Measurements from ENCODE around the gene CRYZ.
"Not testable (repeated sequence)": the region's sequence is repeated elsewhere in the genome, so short reads cannot be mapped to it uniquely, and the experiment has no call there.

The CRYZ gene

DNA sequence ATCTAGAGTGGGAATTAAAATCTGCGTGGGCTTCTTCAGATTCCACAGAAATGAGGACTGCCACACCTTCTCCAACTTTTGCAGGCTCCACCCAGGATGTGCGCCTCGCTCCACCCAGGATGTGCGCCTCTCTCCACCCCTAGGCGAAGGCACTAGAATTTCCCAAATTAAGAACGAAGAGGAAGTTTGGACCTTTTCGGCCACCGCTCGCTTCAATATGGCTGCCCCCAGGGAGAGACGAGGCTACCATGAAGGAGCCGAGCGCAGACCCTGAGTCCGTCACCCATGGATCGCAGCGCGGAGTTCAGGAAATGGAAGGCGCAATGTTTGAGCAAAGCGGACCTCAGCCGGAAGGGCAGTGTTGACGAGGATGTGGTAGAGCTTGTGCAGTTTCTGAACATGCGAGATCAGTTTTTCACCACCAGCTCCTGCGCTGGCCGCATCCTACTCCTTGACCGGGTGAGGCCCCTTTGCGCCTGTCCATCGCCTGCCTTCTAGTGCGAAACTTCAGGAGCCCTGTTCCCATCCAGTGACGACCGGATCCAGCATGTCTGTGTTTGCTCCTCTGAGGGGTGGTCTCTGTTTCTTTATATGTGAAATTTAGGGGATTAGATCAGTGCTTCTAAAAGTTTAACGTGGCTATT, at the start of gene CRYZ, which contains the start of gene TYW3:
CRYZ (minus strand) TSS at position 91 of the 644 bp plus-strand sequence. CDS start 8,229 bp downstream, outside the sequence.
TYW3 (plus strand) TSS at position 193 of the 644 bp plus-strand sequence; CDS start at position 286, 93 bp downstream.
- Histone ChIP-seq H3K4me3 (peak within 1 kb of the TSS; percentile 55 to 89 (median 71)), H3K27ac (peak within 1 kb of the TSS; percentile 36 to 93 (median 86))

GRCh38 chr1:74780594-74780993, 47.7 kb upstream of the CRYZ start:
- H3K27ac ChIP-seq = no peak overlapping the region
- H3K4me3 ChIP-seq = no peak overlapping the region

GRCh38 chr1:74779750-74780149, 46.9 kb upstream of the CRYZ start:
- Histone ChIP-seq H3K4me3 (no peak overlapping the region), H3K27ac (no peak overlapping the region)

DNA sequence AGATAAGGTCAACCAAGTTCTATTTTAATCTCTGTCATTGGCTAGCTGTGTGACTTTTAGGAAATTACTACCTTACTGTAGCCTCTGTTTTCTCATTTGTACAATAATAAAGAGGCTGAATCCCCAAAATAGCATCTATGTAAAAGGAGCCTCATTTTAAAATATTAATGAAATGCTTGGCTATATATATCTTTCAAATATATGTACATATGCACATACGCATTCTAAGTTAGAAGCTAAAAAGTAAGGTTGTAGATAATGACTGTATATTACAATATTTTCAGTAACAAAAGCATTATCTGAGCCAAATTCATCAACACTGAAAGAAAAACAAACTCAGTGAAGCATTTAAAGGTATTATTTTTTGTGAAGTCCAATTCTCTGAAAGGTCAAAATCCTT, 44.7 kb upstream of the CRYZ start:
- H3K4me3 ChIP-seq = no peak overlapping the region

DNA sequence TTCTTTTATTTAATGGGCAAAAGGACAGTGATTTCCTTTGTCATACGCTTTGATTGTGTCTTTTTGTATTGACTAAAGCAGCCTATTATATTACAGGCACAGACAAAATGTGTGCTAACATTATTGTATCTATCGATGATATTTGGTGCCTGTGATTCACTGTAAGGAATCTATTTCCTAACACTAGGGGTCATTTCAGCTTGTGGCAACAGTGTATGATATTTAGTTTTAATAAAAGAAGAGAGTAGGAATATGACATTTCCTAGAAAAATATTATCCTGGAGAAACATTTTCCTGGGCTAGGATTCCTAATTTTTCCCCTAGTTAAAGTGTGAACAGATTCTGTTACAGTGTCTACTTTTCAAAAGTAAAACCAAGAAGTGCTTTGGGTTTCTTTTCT, 42.9 kb upstream of the CRYZ start:
- Histone ChIP-seq H3K27ac (no peak overlapping the region), H3K4me3 (no peak overlapping the region)

More for the DNA sequence above, 44.7 kb upstream of the CRYZ start:
- H3K27ac ChIP-seq = no peak overlapping the region

- Histone ChIP-seq H3K27ac (no peak overlapping the region), H3K4me3 (no peak overlapping the region)
These were observed 40.7 kb upstream of the CRYZ start for GRCh38 chr1:74773582-74773981.

- H3K4me3 ChIP-seq = no peak overlapping the region
- H3K27ac ChIP-seq = no peak overlapping the region
These were observed 40.1 kb upstream of the CRYZ start for GRCh38 chr1:74772945-74773344.

DNA sequence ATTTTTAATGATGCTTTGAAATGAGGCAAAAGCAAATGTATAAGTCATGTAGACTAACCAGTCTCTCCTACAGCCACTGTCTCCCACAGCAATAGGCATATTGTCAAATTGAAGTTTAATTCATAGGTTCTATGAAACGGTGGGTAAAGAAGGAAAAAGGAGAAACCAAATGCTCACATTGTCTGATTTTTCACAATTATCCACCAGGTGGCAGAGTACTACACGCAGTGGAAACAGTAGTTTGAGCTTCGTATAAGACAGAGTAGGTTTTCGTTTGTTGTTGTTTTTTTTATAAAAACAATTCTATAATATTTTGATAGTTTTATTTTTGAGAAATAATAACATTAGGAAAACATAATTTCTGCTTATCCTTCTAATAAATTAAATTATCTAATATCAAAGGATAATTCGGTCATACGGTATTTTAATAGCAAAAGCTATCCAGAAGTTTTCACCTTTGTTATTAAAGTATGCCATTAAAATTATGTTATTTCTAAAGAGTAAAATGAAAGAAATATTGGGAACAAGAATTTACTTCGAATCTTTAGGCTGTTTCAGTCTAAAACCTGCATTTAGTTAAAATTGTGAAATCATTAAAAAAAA, 39.2 kb upstream of the CRYZ start:
- Histone ChIP-seq H3K27ac (no peak overlapping the region), H3K4me3 (no peak overlapping the region)

- no peak overlapping the region for H3K27ac ChIP-seq
- H3K4me3 ChIP-seq = no peak overlapping the region
These were observed 34.6 kb upstream of the CRYZ start for GRCh38 chr1:74767490-74767889.

- Histone ChIP-seq H3K4me3 (no peak overlapping the region), H3K27ac (no peak overlapping the region)
These were observed 33.7 kb upstream of the CRYZ start for GRCh38 chr1:74766579-74766978.

- H3K27ac ChIP-seq = no peak overlapping the region
These were observed 31.0 kb upstream of the CRYZ start for GRCh38 chr1:74763807-74764206.

GRCh38 chr1:74756650-74757049, 23.8 kb upstream of the CRYZ start:
- H3K4me3 ChIP-seq, H3K27ac ChIP-seq: not testable (repeated sequence)

More at GRCh38 chr1:74763807-74764206, 31.0 kb upstream of the CRYZ start:
- no peak overlapping the region for H3K4me3 ChIP-seq

DNA sequence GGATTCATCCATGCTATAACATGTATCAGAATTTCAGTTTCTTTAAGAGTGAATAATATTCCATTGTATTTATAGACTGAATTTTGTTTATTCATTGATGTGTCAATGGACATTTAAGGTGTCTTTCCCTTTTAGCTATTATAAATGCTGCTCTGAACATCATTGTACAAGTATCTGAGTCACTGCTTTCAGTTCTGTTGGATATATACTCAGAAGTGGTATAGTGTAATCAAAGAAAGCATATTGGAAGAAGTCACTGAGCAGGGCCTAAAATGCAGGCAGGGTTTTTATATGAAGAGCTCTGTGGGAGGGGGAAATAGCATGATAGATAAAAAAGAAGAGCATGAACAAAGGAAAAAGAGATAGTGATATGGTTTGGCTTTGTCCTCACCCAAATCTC, 22.6 kb upstream of the CRYZ start:
- Histone ChIP-seq H3K27ac (no peak overlapping the region), H3K4me3 (no peak overlapping the region)

DNA sequence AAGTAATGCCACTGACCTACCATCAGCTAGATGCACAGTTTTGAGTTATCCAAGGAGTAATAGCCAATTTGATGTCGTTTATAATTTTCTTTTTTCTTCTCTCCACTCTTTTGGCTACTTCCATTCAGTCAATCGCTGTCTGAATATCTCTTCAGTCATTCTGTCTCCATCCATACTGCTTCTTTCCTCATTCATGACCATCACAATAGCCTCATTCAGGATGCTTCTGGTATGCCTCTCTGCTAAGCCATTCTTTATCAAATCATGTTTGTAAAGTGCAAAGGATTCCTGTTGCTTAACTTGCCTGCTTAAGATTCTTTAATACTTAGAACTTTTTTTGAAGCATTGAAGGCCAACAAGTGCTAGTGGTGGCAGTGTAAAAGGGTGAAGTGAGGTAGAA, 20.3 kb upstream of the CRYZ start:
- H3K27ac ChIP-seq = no peak overlapping the region
- no peak overlapping the region for H3K4me3 ChIP-seq

DNA sequence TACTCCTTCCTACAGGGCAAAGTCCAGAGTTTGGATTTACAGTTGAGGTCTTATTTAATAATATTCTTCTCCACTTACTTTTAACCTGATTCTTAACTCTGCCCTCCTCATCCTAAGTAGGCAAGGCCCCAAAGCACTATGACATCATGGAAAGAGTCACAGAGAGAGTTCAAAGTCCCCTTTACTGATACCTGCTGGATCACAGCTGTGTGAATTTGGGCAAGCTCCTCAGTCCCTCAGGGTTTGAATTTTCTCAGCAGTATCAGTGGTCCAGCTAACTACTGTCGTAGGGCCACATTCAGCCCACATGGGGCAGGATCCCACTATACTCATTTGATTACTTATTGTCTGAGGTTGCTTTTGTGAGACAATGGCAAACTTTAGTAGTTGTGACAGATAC, 16.1 kb upstream of the CRYZ start:
- no peak overlapping the region for H3K4me3 ChIP-seq
- H3K27ac ChIP-seq = no peak overlapping the region

DNA sequence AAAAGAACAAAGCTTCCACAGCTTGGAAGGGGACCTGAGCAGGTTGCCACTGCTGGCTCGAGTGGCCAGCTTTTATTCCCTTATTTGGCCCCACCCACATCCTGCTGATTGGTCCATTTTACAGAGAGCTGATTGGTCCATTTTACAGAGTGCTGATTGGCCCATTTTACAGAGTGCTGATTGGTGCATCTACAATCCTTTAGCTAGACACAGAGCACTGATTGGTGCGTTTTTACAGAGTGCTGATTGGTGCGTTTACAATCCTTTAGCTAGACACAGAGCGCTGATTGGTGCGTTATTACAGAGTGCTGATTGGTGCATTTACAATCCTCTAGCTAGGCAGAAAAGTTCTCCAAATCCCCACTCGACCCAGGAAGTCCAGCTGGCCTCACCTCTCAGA, 12.4 kb upstream of the CRYZ start:
- not testable (repeated sequence) for H3K4me3 ChIP-seq, H3K27ac ChIP-seq

GRCh38 chr1:74740307-74740980, 7.6 kb upstream of the CRYZ start:
- not testable (repeated sequence) for H3K4me3 ChIP-seq, H3K27ac ChIP-seq

DNA sequence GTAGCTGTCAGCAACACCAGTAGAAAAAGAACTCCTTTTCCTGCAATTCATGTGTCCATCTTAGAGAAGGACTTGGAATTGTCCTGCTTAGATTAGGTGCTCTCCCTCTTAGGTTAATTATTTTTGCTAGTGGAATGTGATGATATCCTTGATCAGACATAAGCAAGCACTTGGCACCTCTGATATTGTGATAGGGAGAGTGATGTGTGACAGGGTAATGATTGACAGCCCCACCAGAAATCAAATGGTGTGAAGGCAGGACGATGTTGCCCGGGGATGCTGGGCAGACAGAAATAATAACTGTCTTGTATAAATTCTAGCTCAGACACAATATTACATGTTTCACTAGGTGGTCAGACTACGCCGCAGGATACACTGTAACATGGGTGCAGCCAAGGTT, 4.5 kb upstream of the CRYZ start:
- Histone ChIP-seq H3K27ac (no peak overlapping the region), H3K4me3 (no peak overlapping the region)

GRCh38 chr1:74733604-74734484, 994 bp upstream of the CRYZ start:
- H3K27ac ChIP-seq = peak overlapping the region; percentile 36 to 93 (median 86)
- H3K4me3 ChIP-seq = peak overlapping the region; percentile 55 to 89 (median 71)

Measured in skin epidermis (tissue), 12 donors.